ENCODE results near the gene LRRC15.
A peak's percentile ranks its signal among the peaks of the same experiment; 100 is the strongest.

Gene LRRC15

GRCh38 chr3:194369522-194370279 is at the start of gene LRRC15:
TSS of gene LRRC15 (minus strand) at chr3:194369743. CDS start at chr3:194361043, 8,700 bp downstream.
- no peak for DNase-seq (ENCODE audit: low read depth in 2 of 2)

DNA sequence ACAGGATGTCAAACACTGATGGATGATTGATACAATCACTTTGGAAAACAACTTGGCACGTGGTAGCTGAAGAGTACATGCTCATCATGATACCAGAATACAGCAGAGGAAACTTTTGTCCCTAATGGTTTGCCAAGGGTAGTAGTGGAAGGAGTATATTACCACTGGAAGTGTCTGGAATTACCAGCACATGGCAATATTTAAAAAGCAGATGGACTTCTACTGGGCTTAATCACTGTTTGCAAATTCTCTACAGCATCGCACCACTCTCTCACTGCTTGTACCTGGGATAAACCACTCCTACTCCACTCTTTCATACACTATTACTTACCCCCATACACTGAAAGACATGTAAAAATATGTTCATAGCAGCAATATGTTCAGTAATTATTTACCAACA is 49.1 kb upstream of the LRRC15 start:
- no peak for DNase-seq (ENCODE audit: low read depth in 2 of 2)

GRCh38 chr3:194407423-194407822 is 37.9 kb upstream of the LRRC15 start:
- DNase-seq (ENCODE audit: low read depth in 2 of 2): no peak

- no peak for DNase-seq (ENCODE audit: low read depth in 2 of 2)
Observed at GRCh38 chr3:194405766-194406165, 36.2 kb upstream of the LRRC15 start.

- DNase-seq (ENCODE audit: low read depth in 2 of 2): no peak
Observed at GRCh38 chr3:194404365-194405140, 35.0 kb upstream of the LRRC15 start.

DNA sequence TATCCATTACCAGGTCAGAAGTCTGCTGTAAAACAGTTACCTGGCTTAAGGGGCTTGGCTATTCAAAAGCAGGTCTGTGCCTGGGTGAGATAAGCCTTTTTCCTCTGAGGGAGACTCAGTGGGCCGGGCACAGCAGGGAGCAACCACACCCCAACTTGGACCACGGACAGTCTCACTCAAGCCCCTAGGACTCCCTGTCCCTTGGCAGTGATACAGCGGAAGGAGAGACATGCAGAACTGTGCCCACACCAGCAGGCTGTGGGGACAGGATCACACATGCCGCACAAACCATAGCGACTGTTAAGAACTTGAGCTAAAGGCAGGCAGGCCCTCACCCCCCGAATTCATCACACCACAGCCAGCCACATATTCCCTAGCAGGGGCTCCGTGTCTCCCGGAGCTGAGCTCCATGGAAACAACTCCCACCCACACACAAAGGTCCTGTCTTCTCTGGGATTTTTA is 32.4 kb upstream of the LRRC15 start:
- no peak for DNase-seq (ENCODE audit: low read depth in 2 of 2)

DNA sequence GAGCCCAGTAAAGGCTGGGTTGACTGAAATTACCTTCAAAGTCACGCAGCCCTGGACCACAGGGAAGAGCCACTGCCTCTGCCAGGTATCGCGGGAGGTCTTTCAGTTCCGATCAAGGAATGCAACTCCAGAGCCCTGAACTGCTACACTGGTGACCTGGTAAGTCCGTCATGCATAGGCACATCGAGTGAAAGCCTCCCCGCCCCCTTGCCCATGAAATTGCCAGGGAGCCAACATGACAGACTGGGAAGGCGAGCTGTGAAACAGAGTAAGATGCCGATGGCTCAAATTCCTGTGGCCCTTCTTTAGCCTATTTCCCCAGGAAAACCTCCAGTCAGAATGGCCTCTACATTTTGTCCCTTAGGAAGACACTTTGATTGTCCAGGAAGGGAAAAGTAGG is 31.8 kb upstream of the LRRC15 start:
- DNase-seq (ENCODE audit: low read depth in 2 of 2): no peak

DNA sequence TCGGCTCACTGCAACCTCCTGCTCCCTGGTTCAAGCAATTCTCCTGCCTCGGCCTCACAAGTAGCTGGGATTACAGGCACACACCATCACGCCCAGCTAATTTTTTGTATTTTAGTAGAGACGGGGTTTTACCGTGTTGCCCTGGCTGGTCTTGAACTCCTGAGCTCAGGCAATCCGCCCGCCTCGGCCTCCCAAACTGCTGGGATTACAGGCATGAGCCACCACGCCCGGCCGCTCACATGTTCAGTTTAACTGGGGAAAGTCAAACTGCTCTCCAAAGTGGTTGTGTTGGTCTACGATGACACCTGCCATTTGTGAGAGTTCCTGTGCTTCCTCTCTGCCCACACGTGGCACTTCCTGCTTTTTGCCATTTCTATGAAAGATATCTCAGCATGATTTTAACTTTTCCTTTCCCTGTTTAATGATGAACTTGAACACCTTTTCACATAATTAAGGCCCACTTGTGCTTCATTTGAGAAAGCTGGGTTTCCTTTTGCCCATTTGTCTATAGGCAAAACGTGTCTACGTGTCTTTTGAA is 30.4 kb upstream of the LRRC15 start:
- no peak for DNase-seq (ENCODE audit: low read depth in 2 of 2)

DNA sequence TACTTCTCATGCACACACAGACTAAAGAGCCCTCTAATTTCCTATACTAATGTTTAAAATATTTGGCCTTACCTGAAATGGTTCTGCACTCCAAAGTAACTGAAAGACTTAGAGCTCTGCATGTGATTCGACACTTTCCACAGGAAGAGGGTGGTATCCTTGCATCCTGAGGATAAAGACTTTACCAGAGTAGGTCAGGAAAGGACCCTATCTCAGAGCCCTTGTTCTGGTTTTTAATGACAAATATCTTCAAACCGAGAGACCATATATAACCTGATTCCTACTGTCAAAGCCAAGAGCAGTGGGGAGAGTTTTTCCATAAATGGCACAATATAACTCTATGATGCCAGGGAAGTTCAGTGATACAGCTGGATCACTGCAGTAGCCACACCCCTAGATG is 29.6 kb upstream of the LRRC15 start, which contains the start of gene GP5:
GP5 (minus strand) TSS at position 101 of the 400 bp plus-strand sequence. CDS start 984 bp downstream, outside the sequence.
- DNase-seq (ENCODE audit: low read depth in 2 of 2): no peak

DNA sequence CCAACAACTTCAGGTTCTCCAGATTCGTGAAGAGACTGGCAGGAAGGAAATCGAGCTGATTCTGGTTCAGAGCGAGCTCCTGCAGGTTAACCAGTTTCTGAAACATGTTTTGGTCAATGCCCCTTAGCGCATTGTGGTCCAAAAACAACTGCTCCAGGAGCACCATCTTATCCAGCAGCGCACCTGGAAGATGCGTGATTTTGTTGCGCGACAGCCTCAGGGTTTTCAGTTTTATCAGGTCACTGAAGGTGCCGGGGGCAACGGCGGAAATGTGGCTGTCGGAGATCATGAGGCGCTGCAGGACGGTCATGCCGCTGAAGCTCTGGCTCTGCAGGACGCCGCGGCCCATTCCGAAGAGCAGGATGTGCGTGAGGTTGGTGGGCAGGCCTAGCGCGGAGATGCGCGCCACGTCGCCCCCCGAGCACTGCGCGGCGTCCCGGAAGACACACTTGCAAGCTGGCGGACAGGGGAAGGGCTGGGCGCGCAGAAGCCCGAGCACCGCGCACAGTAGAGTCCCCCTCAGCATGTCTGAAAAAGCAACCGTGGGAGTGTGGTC is 28.3 kb upstream of the LRRC15 start:
- no peak for DNase-seq (ENCODE audit: low read depth in 2 of 2)

GRCh38 chr3:194396859-194397756 is 27.6 kb upstream of the LRRC15 start:
- no peak for DNase-seq (ENCODE audit: low read depth in 2 of 2)

DNA sequence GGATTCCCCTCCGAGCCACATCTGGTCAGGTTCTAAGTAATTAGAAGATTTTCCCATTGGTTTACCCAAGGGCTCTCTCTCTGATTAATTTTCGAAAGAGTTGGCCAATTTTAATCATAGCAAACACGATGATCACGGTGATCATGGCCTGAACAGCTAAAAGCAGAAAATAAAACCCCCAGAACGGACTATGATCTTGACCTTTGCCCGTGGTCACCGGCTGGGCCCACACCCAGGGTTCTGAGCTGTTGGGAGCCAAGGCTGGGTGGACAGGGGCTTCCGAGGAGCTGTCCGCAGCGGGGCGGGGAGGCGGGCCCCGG is 27.0 kb upstream of the LRRC15 start:
- DNase-seq (ENCODE audit: low read depth in 2 of 2): no peak

GRCh38 chr3:194395778-194396538 is 26.4 kb upstream of the LRRC15 start:
- peak; percentile 19 to 46 for DNase-seq (ENCODE audit: low read depth in 2 of 2)

DNA sequence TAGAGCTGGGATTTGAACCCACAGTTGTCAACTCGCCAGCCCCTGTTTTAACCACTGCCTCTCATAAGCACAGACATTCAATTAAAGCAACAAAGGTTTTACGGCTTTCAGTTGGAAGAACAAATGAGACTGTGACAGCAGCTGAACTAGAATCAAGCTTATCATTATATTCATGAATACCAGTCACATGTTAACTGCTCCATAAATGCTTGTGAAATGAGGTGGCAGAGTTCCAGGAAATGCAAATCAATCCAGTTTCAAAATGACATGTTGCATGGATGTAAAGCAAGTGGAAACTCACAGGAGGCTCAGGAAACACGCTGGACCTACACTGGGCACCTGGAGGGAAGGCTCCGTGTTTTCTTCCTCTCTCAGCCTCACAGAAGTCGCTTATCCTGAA is 25.7 kb upstream of the LRRC15 start:
- no peak for DNase-seq (ENCODE audit: low read depth in 2 of 2)

DNA sequence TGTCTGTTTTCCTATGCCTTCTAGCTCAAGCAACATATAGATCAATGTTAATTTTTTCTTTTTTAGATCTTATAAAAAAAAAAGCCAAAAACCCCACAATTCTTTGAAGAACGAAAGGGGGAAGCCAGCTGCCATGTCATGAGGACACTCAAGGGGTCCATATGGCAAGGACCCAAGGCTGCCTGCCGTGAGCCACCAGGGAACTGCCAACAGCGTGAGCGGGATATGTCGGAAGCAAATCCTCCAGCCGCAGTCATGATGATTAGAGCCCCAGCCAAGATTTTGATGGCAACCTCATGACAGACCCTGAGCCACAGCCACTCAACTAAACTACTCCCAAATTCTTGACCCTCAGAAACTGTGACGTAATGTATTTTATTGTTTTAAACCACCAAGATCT is 23.0 kb upstream of the LRRC15 start:
- no peak for DNase-seq (ENCODE audit: low read depth in 2 of 2)

- no peak for DNase-seq (ENCODE audit: low read depth in 2 of 2)
Observed at GRCh38 chr3:194390835-194391234, 21.3 kb upstream of the LRRC15 start.

DNA sequence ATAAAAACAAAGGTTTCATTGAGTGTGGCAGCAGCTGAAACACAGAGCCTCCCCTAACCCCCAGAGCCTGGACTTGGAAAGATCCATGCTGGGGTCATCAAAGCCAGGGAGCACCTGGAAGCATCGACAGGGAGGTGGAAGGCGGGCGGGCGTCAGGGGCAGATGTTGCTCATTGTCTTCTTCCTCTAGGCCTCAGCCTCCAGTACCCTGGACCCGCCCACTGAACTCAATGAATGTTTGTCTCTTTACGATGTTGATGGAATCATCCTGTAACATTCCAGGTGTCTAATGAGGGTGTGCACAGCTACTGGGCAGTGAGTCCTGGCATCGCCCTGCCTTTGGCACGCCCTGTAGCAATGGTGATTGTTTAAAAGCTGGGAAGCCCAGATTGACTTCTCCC is 19.7 kb upstream of the LRRC15 start:
- DNase-seq (ENCODE audit: low read depth in 2 of 2): no peak

GRCh38 chr3:194387926-194388418 is 18.4 kb upstream of the LRRC15 start:
- DNase-seq (ENCODE audit: low read depth in 2 of 2): no peak

DNA sequence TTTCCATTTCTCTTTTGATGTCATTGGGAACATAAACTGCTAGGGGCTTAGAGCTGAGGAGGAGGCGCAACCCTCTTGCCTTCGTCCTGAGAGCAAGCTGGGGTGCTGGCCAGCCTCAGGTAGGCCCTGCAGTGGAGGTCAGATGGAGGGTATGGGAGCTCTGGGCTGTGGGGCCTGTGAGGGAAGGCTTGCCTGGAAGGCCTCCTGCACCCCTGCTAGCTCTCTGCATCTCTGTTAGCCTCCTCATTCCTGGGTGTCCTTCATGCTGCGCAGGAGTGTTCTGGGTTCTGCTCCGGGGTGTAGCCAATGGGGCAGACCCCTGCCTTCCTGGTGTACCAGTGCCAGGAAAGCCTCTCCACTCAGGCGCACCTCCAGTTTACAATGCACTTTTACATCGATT is 17.7 kb upstream of the LRRC15 start:
- DNase-seq (ENCODE audit: low read depth in 2 of 2): no peak

DNA sequence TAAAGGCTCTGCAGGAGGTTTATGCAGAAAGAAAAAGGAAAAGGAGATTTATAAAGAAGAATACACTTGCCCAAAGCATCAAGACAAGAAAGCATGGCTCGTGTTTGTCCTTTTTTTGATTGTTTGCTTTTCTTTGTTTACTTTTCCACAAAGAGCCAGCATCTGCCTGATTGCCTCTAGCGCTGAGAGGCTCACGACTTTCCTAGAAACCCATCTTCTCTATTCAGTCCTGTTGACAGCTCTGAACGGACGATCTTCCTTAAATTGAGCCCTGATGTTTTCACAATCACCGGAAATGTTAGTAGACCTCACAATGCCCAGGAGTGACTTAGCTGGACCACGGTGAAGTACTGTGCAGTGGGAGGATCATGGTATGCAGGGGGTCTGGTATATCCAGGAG is 17.1 kb upstream of the LRRC15 start:
- DNase-seq (ENCODE audit: low read depth in 2 of 2): no peak

DNA sequence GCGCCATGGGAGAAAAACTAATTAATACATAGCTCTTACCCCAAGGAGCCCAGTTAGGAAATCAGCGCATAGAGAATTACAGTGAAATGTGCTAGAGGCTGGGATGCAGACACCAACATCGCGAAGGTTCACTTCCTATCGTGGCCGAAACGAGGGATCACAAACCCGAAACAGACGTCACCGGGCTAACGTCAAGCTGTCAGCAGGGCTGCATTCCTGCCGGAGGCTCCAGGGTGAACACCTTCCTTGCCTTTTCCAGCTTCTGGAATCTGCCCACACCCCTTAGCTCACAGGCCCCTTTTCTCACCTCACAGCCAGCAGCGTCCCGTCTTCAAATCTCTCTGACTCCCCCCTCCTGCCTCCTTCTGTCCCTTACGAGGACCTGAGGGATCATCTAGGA is 16.5 kb upstream of the LRRC15 start:
- no peak for DNase-seq (ENCODE audit: low read depth in 2 of 2)
